Adrenal gland (tissue), 12 donors: ENCODE measurements around the gene HEATR5B. TPM values are rescaled to one million over a fixed set of nuclear protein-coding genes. Genes with fewer than 3 reads are reported as not detected.

Experiments used
- polyA plus RNA-seq, 3 donors: library from polyadenylated mRNA; stranded (reverse); fragments of 200-250 nt in 2 of 3; fragments of 350-450 nt in 1 of 3; fragmentation: Illumina TruSeq in 1 of 3; extraction: RNeasy Lipid Tissue Mini Kit (QIAGEN cat#74804) in 1 of 3; gene quantifications; one replicate each; pipeline ENCODE4 v1.2.3, GENCODE V29; 2013 to 2014
- total RNA-seq, 9 donors: library from RNA; depleted of rRNA in 4 of 9; stranded (reverse); fragments of >200 nt in 4 of 9; fragments of 120-200 nt in 1 of 9; fragmentation: NEBNext Ultra II Directional in 1 of 9; extraction: Animal tissue kit (Norgen Biotek cat#: 25700) in 1 of 9; gene quantifications; one replicate each; pipeline versions ENCODE4 v1.1.0 to v1.2.4, GENCODE V29; 2013 to 2023
- donor health status: healthy with polysubstance abuse.
- donor health status: Bipolar disorder and iron deficiency.
- donor health status: DM: yes; HTN: yes; CAD: no.
- donor health status: DM: no; HTN: no; CAD: no.
- donor health status: DM: no; HTN: no; CAD: no.
- donor health status: DM: yes; HTN: yes; CAD: no.

HEATR5B gene
- total and polyA plus RNA-seq, 12 donors, result 7.4 to 34.3 (median 20.4) TPM

Other genes with a start within 250 kb of the HEATR5B start
- gene STRN, start 117.8 kb downstream of the HEATR5B start, total RNA-seq, result 10 to 100 TPM; 12.3 to 36.9 (median 22.6) TPM
- gene STRN, start 117.8 kb downstream of the HEATR5B start, polyA plus RNA-seq, result 10 to 100 TPM in 1 of 3 donors, 1 to 10 TPM in 2; 2.6 to 13.4 (median 3.4) TPM
- gene GPATCH11, start 146 bp upstream of the HEATR5B start, total RNA-seq, result 10 to 100 TPM in 4 of 9 donors, 1 to 10 TPM in 5; 7.6 to 18.4 (median 9.8) TPM
- 10 to 100 TPM in 1 of 3 donors, 1 to 10 TPM in 2; 5.6 to 19.0 (median 6.8) TPM for gene GPATCH11, start 146 bp upstream of the HEATR5B start, polyA plus RNA-seq
- gene EIF2AK2, start 72.6 kb upstream of the HEATR5B start, total RNA-seq, result 10 to 100 TPM; 17.3 to 48.5 (median 35.7) TPM
- 10 to 100 TPM in 1 of 3 donors, 1 to 10 TPM in 2; 5.6 to 35.4 (median 7.7) TPM for gene EIF2AK2, start 72.6 kb upstream of the HEATR5B start, polyA plus RNA-seq
- not detected for gene SULT6B1, start 104.3 kb upstream of the HEATR5B start, total RNA-seq
- gene SULT6B1, start 104.3 kb upstream of the HEATR5B start, polyA plus RNA-seq, result not detected
- 10 to 100 TPM; 27.9 to 84.6 (median 55.1) TPM for gene CEBPZOS, start 112.1 kb upstream of the HEATR5B start, total RNA-seq
- gene CEBPZOS, start 112.1 kb upstream of the HEATR5B start, polyA plus RNA-seq, result 100 to 1,000 TPM in 1 of 3 donors, 10 to 100 TPM in 2; 74.8 to 186 (median 90.0) TPM
- gene CEBPZ, start 147.2 kb upstream of the HEATR5B start, total RNA-seq, result 100 to 1,000 TPM in 1 of 9 donors, 10 to 100 TPM in 8; 27.2 to 111 (median 62.2) TPM
- 10 to 100 TPM; 75.7 to 89.8 (median 78.8) TPM for gene CEBPZ, start 147.2 kb upstream of the HEATR5B start, polyA plus RNA-seq
- 10 to 100 TPM; 15.4 to 35.7 (median 24.1) TPM for gene NDUFAF7, start 147.3 kb upstream of the HEATR5B start, total RNA-seq
- 10 to 100 TPM; 31.9 to 42.5 (median 31.9) TPM for gene NDUFAF7, start 147.3 kb upstream of the HEATR5B start, polyA plus RNA-seq
- 100 to 1,000 TPM in 1 of 9 donors, 10 to 100 TPM in 8; 31.7 to 136 (median 54.3) TPM for gene PRKD3, start 240.5 kb upstream of the HEATR5B start, total RNA-seq
- gene PRKD3, start 240.5 kb upstream of the HEATR5B start, polyA plus RNA-seq, result 10 to 100 TPM; 10.9 to 69.1 (median 15.3) TPM